Measurements from ENCODE around the gene PTGFRN.
"Not testable (repeated sequence)": the region's sequence is repeated elsewhere in the genome, so short reads cannot be mapped to it uniquely, and the experiment has no call there.

Gene PTGFRN

GRCh38 chr1:116918714-116919357 lies 9.1 kb downstream of the PTGFRN start:
- no peak for DNase-seq

DNA sequence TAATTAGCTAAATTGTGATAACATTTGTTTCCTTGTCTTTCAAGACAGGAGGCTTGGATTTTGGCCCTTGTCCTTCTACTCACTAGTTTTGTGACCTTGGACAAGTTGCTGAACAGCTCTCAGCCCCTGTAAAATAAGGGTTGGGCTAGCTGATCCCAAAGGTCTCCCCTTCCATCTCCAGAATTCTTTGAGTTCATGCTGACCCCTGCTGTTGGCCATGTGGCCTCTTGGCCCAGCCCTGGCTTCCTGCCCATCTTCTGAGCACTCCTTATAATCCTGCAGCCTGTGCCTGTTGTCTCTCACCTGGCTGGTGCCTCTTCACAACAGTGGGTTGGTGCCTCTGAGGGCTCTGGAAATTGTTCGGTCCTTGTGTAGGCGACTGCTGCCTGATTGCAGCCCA lies 10.1 kb downstream of the PTGFRN start:
- DNase-seq: peak in 1 of 2 experiments; percentile 41

- no peak for DNase-seq
Observed at GRCh38 chr1:116920211-116920610, 10.5 kb downstream of the PTGFRN start.

DNA sequence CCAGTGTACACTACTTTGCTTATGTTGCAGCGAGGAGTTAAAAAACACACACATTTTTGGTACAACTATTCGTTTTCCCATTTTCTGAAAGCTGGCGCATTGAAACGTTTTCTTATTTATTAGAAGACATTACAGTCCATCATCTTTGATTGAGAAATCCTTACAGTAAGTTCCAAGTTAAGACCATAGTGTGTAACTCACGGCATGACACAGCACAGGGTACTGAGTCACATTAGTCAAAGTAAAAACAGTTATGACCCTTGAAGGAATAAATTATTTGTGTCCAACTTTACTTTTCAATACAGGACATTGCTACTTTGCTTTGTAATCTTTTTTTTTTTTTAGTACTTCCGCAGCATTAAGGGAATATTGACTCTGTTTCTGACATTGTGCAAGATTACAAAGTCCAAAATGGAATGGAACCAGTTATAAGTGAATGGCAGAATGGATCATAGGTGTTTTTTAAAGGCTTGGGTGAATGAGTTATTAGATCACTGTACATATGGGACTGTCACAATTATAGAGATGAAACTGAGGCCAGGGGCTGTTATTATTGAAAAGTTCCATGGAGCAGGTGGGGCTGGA lies 11.7 kb downstream of the PTGFRN start:
- no peak for DNase-seq

GRCh38 chr1:116921937-116922336 lies 12.2 kb downstream of the PTGFRN start:
- no peak for DNase-seq

DNA sequence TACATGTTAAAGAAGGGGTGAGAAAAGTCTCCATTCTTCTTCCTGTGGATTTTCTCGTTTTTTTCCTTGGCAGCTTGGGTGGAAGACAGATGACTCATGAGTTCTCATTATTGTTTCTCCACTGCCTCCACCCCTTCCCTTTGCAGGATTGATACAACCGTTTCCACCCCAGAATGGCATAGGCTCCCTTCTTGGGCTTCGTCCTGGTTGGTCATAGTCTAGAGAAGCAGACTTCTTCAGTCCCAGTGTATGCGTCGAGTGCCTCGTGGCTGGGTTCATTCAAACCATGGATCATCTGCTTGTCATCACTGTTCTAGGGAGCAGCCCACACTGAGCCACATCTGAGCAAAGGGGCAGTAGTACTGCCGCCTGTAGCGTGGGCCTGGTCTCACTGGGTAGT lies 13.7 kb downstream of the PTGFRN start:
- no peak for DNase-seq

- DNase-seq: no peak
Observed at GRCh38 chr1:116927049-116927798, 17.5 kb downstream of the PTGFRN start.

- no peak for DNase-seq
Observed at GRCh38 chr1:116929961-116930592, 20.4 kb downstream of the PTGFRN start.

DNA sequence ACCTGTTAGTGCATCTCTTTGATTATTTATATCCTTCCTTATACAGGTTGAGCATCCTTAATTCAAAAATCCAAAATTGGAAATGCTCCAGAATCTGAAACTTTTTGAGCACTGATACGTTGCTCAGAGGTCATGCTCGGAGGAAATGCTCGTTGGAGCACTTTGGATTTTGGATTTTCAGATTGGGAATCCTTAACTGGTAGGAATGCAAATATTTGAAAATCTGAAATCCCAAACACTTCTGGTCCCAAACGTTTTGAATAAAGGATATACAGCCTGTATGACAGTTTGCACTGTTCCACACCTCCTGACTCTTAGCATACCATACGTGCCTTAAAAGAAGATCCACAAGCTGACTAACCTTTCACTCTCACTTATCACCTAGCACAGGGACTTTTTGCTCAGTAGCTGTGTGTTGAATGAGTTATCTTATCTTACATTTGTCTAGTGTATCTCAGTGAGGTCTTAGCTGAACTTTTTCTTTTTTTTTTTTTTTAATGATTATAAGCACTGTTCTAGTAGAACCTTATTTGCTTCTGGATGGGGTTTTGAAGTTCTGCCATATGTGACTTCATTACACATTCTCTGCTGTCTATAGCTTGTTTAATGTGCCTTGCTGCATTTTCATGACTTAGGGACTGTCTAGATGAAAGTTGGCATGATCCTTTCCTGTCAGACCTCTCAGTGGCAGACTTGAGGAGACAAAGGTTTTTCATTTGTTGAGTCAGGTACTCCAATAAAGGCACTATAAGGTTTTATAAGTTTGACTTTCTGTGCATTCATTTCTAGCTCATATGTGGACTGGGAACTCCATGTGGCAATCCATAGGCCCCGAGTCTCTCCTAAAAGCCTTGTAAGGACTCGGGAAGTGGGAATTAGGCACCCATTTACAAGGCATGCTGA lies 21.6 kb downstream of the PTGFRN start:
- DNase-seq: no peak

- no peak for DNase-seq
Observed at GRCh38 chr1:116933606-116934515, 24.1 kb downstream of the PTGFRN start.

- DNase-seq: peak in 1 of 2 experiments; percentile 9
Observed at GRCh38 chr1:116934586-116935207, 25.0 kb downstream of the PTGFRN start.

DNA sequence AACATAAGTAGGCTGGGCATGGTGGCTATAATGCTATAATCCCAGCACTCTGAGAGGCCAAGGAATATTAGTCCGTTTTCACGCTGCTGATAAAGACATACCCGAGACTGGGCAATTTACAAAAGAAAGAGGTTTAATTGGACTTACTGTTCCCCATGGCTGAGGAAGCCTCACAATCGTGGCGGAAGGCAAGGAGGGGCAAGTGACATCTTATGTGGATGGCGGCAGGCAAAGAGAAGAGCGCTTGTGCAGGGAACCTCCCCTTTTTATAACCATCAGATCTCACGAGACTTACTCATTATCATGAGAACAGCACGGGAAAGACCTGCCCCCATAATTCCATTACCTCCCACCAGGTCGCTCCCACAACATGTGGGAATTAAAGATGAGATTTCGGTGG lies 28.5 kb downstream of the PTGFRN start:
- DNase-seq: no peak

DNA sequence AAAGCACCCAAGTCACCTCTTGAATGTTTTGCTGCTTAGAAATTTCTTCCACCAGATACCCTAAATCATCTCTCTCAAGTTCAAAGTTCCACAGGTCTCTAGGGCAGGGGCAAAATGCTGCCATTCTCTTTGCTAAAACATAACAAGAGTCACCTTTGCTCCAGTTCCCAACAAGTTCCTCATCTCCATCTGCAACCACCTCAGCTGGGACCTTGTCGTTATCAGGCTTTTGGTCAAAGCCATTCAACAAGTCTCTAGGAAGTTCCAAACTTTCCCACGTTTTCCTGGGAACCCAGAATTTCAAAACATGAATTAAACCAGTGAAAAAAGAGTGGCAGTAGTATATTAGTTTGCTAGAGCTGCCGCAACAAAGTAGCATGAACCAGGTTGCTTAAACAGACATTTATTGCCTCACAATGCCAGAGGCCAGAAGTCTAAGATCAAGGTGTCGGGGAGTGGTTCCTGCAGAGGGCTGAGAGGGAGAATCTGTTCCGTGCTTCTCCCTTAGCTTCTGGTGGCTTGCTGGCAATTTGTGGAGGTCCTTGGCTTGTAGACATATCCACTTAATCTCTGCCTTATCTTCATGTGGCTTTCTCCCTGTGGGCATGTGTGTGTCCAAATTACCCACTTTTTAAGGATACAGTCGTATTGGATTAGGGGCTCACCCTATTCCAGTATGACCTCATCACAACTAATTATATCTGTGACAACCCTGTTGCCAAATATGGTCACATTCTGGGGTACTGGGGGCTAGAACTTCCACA lies 30.2 kb downstream of the PTGFRN start:
- not testable (repeated sequence) for DNase-seq

GRCh38 chr1:116940814-116941599 lies 31.3 kb downstream of the PTGFRN start:
- DNase-seq: no peak

GRCh38 chr1:116941670-116942069 lies 32.0 kb downstream of the PTGFRN start:
- no peak for DNase-seq

DNA sequence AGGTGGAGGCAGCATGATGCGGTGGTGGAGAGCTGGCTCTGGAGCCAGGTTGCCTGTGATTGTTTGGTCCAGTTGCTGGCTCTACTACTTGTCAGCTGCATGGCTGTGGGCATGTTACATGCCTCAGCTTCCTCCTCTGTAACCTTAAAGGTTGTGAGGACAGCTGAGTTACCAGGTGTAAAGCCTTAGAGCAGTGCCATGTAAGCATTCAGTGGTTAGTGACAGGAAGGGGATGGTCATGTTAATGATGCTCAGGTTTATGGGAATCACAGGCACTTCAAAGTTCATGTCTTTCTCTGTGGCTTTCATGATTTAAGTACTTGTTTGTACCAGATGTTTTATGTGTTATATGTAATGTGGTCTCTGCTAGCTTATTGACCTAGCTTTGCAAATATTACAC lies 32.6 kb downstream of the PTGFRN start:
- no peak for DNase-seq

DNA sequence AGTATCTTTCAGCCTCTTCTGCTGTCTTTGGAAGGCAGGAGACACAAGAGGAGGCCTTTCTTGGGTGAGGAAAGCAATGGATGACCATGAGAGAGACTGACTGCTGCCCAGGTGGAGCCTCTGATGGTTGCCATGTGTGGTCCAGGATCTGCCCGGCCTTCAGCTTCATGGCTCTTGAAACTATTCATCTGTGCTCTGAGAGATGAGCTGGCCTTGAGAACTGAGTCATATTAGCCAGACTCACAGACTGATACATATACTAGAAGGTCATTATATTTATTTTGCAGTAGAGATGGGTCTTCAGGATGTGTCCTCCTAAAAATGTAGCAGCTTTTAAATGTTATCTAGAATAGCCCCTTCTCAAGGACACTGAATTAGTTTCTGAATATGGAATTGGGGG lies 33.7 kb downstream of the PTGFRN start:
- DNase-seq: no peak

DNA sequence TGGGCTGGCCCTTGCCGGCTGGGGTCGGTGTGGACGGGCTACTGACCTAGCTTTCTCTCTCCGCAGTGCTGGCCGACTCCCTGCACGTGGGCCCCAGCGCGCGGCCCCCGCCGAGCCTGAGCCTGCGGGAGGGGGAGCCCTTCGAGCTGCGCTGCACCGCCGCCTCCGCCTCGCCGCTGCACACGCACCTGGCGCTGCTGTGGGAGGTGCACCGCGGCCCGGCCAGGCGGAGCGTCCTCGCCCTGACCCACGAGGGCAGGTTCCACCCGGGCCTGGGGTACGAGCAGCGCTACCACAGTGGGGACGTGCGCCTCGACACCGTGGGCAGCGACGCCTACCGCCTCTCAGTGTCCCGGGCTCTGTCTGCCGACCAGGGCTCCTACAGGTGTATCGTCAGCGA lies 34.9 kb downstream of the PTGFRN start:
- no peak for DNase-seq

- DNase-seq: no peak
Observed at GRCh38 chr1:116945421-116945820, 35.7 kb downstream of the PTGFRN start.
